TTC549 (cell line): ENCODE data around the gene RIBC2.
"Not testable (repeated sequence)": the region's sequence is repeated elsewhere in the genome, so short reads cannot be mapped to it uniquely, and the experiment has no call there.

Experiments used
- FAIRE-seq: peaks from 2 replicates; lab custom pipeline; 2012; peaks lifted over from hg19 to GRCh38; lab: Jason Lieb, UNC

The RIBC2 gene

DNA sequence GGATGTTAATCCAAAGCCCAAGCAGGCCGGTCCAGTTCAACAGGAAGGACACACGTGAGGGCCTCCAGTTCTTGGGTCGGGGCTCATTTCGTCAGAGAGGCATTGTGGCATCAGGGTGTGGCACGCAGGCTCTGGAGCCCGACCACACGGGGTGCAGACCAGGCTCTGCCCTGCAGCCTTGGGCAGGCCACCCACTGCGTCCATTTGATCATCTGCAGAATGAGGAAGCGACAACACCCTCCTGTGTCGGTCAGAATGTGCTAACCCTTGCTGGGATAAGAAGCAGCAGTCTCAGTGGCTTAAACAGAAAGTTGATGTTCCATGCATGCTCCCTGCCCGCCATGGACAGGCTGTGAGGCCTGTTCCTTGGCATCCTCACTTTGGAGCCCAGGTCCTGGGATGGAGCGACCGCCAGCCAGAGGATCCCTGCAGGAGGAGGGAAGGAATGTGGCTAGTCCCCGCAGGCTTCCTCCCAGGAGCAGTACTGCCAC, 10.8 kb downstream of the RIBC2 start:
- FAIRE-seq, result no peak

DNA sequence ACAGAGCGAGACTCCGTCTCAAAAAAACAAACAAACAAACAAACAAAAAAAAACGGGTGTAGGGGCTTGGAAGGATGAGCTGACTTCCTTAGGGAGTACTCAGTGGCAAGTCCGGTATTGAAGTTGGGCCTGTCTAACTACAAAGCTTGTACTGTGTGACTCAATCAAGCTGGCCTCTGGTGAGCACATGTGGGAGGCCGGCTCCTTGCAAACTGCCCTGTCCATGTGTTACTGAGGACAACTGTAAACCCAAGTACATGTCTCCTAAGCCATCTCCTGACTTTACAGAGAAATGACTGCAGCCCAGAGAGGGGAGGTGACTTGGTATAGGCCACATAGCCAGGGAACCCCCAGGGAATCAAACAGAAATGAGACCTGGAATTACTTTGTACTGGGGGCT, 11.6 kb downstream of the RIBC2 start:
- no peak for FAIRE-seq

DNA sequence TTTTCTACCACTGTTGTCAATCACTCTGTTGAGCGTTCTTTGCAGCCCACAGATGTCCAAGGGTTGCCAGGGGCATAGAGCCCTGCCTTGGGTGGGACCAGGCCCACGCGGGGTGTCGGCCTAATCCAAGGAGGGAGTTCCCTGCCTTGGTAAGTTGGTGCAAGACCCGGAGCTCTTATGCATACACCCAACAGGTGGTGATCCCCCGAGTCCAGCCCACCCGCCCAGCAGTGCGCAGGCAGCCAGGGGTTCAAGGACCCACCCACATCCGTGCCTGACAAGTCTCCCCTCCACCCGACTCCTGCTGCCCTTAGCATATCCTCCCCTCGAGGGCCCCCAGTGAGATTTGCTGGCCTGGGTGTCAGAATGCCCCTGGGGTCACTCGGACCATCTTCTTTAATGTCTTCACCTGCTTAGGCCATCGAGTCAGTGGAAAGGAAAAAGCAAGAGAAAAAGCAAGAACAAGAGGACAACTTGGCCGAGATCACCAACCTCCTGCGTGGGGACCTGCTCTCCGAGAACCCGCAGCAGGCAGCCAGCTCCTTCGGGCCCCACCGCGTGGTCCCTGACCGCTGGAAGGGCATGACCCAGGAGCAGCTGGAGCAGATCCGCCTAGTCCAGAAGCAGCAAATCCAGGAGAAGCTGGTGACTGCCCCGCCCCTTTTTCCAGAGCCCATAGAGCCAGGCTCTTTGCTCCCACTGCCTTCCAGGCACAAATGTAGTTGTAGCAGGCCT, 12.2 kb downstream of the RIBC2 start:
- FAIRE-seq, result no peak

DNA sequence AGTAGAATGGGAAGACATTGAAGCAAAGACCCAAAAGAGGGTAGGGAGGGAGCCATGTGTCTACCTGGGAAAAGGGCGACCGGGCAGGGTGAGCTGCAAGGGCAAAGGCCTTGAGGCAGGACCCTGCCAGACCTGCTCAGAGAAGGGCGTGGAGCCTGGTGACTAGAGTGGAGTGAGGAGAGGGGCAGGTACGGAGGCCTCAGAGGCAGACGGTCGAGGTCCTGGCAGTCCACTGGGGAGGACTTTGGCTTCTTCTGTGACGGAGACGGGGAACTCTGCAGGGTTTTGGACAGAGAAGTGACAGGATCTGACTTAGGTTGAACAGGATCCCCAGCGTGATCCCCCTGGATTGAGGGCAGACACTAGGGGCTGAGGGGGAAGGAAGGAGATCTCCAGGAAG, 12.9 kb downstream of the RIBC2 start:
- no peak for FAIRE-seq

DNA sequence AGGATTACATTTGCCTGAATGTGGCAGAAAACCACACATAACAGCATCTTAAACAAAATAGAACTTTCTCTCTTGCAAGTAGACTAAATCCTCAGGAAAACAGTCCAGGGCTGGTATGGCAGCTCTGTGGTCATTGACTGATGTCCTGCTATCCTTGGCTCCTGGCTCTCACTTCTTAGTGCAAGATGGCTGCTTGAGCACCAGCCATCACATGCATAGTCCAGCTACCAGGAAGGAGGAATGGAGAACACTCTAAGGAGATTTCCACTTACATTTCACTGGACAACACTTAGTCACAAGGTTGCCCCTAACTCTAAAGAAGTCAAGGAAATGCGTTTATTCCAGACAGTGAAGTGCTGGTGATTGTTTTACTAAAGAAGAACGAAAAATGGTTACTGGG, 13.6 kb downstream of the RIBC2 start:
- no peak for FAIRE-seq

DNA sequence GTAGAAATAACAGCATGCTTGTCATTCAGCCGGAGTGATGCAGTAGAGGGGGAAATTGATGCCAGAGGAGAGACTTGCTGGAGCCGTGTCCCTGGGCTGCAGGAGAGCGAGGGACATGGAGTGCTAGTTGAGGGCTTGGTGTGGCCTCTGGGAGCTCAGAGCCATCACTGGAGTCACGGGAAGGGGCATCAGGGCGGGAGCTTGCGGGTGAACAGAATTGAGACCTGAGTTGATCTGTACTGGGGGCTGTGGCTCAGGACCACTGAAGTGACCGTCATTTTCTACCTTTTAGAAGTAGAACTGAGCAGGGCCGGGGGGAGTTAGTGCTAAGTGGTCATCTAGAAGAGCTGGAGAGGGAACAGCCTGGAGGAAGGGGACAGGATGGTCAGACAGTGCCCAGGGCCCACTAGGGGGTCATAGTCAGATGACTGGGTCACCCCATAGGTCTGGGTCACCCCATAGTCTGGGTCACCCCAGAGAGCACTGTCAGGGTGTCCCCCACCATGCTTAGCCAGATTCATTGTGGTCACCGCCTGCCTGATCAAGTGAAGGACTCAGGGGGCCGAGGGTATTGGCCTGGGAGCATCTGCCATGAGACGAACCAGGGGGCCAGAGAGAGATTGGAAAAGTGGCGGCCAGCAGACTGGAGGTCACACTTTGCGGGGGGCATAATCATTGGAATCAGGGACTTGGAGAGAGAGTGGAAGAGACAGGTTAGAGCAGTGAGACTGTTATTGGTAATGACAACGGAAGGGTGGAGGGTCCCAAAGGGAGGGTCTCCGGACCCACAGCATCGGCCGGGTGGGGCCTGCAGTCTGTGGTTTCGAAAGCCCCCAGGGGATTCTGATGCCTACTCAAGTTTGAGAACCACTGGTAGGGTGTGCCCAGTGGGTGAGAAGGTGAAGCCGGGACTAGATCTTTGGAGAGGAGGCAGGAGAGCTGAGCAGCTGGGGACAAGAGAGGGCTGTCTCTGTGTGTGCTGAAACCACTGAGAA, 15.2 kb downstream of the RIBC2 start:
- FAIRE-seq, result no peak

DNA sequence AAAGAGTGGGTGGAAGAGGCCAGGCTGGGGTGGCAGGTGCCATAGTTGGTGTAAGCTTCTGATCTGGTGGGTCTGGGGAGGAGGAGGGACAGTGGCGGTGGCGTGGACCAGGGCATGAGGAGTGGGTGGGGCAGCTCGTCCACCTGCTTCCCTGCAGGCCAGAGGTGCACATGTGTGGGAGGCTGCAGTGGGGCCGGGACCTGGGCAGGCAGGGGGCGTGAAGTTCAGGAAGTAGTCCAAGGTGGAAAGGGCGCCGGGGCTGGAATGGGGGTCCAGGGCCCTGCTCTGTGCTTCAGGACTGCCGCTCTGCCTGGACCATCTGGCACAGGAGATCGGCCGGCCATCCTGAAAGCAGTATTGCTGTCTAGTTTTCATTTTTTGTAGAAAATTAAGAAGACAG, 15.9 kb downstream of the RIBC2 start:
- FAIRE-seq, result no peak

DNA sequence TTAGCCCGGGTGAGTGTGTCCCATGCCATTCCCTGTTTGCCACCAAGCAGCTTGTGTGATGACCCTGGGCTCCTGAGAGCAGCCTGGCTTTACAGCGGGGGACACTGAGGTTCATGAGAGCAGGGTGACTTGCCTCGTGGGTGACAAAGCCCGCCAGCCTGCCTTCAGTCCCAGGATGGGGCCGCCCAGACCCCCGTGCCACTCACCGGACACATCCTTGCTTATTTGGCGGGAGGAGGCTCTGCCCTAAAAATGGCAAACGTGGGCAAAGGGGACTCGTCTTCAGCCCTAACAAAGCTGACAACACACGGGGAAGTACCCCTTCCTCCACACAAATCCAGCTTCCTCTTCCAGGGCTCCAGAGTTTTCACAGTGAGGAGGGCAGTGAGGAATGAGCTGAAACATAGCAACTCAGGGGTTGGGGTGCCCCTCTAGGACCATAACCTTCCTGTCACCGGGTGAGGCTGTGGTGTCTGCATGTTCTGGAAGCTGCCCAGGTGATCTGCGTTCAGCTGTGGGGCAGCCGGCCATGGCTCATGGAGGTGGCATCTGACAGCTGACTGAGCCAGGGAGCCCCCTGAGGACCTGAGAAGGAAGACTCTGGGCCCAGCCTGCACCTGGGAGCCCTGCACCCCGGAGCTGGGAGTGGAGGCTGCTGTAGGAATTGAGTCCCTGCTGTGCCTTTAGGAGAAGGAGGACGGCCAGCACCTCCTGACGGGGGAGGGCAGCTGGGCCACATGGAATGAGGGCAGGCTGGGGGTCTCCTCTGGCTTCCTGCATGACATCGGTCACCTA, 16.7 kb downstream of the RIBC2 start:
- FAIRE-seq, result no peak

DNA sequence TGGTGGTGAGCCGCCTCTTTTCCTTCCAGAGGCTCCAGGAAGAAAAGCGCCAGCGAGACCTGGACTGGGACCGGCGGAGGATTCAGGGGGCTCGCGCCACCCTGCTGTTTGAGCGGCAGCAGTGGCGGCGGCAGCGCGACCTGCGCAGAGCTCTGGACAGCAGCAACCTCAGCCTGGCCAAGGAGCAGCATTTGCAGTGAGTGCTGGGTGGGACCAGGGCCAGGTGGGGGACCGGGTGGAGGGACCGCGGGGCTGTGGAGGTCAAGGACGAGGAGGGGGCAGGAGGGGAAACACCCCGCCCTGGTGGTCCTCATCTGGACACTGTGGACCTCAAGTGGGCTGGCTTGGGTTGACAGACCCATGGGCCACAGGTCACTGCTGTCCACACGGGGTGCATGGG, 17.4 kb downstream of the RIBC2 start:
- no peak for FAIRE-seq

DNA sequence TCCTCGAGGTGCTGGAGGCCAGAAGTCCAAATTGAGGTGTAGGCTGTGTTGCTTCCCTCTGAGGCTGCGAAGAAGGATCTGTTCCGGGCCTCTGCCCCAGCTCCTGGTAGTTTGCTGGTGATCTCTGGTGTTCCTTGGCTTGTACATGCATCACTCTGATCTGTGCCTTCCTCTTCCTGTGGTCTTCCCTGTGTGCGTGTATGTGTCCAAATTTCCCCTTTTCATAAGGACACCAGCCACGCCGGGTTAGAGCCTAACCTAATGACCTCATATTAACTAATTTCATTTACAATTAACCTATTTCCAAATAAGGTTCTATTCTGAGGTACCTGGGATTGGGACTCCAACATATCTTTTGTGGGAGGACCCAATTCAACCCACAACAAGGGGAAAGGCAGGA, 21.5 kb downstream of the RIBC2 start:
- no peak for FAIRE-seq

DNA sequence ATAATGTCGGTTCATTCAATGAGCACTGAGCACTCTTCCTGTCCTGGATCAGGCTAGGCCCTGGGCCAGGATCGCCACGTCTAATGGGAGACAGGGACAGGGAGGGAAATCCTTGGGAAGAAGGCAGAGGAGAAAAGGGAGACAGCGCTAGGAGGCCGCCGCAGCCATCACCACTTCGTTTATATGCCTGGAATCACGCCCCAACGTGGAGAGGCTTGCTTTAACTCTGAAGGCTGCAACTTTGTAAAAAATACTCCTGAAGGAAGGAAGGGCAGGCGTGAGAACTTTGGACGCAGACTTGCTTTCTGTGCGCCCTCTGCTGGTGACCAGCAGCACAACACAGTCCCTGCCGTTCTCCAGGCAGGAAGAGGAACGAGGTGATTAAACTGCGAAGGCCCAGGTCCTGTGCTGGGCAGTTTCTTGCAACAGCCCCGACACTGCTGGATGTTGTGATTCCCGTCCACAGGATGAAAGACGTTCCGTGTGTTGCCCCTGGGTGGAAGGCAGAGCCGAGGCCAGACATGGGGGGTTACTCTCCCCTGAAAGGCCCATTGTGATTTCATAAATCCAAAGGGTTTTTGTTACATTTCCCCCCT, 22.1 kb downstream of the RIBC2 start:
- peak; percentile 83 for FAIRE-seq

DNA sequence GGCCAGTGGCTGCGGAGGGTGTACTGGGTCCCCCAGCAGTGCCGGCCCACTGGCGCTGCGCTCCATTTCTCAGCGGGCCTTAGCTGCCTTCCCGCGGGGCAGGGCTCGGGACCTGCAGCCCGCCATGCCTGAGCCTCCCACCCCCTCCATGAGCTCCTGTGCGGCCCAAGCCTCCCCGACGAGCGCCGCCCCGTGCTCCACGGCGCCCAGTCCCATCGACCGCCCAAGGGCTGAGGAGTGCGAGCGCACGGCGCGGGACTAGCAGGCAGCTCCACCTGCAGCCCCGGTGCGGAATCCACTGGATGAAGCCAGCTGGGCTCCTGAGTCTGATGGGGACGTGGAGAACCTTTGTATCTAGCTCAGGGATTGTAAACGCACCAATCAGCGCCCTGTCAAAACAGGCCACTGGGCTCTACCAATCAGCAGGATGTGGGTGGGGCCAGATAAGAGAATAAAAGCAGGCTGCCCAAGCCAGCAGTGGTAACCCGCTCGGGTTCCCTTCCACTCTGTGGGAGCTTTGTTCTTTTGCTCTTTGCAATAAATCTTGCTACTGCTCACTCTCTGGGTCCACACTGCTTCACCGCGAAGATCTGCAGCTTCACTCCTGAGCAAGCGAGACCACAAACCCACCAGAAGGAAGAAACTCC, 23.5 kb downstream of the RIBC2 start:
- not testable (repeated sequence) for FAIRE-seq

DNA sequence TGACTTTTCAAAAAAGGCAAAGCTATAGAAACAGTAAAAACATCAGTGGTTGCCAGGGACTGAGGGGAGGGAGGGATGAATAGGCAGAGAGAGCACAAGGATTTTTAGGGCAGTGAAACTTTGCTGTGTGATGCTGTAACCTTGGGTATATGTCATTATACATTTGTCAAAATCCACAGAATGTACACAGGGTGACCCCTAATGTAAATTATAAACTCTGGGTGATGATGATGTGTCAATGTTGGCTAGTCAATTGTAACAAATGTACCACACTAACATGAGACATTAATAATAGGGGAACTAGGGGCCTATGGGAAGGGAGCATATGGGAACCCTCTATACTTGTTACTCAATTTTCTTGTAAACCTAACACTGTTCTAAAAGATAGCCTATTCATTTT, 24.8 kb downstream of the RIBC2 start:
- no peak for FAIRE-seq

DNA sequence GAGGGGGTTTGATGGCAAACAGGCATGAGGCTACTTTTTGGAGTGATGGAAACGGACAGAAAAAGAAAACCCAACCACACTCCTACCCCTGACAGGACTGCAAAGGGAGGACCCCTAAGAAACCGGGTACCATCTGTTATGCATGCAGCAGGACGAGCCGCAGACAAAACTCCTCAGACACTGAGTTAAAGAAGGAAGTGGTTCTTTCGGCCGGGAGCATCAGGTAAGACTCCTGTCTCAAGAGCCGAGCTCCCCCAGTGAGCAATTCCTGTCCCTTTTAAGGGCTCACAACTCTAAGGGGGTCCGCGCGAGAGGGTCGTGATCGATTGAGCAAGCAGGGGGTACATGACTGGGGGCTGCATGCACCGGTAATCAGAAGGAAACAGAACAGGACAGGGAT, 27.2 kb downstream of the RIBC2 start:
- not testable (repeated sequence) for FAIRE-seq

DNA sequence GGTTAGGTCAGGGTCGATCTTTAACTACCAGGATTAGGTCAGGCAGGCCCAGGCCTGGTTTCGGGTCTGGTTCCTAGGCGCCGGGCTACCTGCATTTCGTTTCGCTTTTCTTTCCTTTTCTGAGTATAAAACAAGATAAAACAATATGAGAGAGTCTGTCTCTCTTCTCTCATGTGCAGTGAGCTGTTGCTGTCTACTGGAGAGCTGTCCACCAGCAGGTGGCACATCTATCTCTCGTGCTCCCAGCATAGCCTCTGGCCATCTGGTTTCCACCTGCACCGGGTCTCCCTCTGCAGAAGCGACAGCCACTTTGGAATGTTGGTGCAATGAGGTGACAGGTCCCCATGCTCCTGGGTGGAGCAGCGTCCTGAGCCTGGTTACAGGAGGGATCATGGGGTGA, 27.6 kb downstream of the RIBC2 start:
- no peak for FAIRE-seq

DNA sequence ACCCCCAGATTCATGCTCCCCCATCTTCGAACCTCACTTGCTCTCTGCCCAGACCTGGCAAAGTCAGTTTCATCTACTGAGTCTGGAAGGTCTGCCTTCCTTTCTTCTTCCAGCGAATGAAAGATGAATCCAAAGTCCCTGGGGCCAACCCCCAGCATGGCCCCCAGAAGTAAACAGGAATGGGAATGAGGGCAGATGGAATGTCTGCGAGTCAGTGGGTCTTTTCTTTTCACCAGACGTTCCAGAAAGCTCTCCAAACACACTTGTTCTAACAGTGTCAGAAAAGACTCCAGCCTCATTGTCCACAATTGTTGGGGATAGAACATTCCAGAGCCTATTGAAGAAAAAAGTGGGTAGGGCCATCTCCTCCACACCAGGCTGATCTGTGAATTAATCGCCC, 28.6 kb downstream of the RIBC2 start:
- no peak for FAIRE-seq

DNA sequence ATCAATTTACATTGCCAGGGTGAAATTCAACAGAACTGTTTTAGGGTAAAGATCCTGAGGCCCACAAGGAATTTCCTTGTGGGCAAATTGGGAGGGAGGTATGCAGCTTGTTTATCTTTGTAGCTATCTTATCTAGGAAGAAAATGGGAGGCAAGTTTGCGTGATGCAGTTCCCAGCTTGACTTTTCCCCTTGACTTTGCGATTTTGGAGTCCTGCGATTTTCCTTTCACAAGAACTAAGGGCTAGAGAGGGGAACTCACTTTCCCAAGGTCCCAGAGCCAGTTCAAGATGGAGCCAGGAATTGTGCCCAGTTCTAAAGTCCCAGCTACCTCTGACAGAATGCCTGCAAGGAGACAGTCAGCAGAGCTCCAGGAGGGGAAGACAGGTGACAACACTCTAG, 30.7 kb downstream of the RIBC2 start:
- FAIRE-seq, result no peak

DNA sequence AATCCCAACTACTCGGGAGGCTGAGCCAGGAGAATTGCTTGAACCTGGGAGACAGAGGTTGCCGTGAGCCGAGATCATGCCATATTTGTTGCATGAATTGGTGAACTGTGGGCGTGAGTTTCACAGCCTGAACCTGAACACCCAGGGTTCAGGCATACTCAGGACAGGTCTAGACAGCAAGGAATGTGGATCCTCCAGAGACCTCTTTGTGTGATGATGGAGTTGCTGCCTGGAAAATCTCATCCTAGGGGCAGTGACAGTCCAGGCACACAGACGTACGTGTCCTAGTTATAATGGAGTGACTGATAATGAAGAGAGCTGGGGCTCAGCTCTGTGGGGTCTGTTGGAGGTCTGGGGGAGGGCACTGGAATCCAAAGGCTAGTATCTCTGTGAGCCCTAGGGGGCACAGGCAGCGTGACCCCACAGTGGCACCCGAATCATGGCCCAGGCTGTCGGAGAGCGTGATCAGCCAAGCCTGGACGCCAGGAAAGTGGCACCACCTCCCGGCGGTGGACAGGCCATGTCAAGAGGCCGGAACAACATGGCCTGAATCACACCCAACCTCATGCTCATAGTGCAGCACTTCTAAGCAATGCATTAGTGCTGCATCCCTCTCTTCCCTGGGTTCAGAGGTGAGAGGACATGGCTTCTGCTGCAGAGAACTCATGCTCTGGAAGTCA, 31.7 kb downstream of the RIBC2 start:
- no peak for FAIRE-seq

DNA sequence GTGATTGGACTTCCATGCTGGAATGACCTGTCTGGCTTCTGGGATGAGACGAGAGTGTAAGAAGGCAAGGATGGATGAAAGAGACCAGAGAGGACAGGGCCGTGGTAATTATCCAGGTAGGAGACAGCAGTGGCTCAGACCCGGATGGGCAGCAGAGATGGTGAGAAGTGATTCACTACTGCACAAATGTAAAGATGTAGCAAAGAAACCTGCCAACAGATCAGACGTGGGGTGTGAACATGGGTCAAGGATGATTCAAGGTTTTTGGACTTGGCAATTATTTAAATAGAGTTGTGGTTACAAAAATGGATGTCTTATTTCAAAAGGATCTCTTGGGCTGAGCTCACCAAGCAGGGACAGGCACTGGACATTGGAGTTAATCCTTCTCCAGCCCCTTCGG, 32.7 kb downstream of the RIBC2 start:
- no peak for FAIRE-seq

DNA sequence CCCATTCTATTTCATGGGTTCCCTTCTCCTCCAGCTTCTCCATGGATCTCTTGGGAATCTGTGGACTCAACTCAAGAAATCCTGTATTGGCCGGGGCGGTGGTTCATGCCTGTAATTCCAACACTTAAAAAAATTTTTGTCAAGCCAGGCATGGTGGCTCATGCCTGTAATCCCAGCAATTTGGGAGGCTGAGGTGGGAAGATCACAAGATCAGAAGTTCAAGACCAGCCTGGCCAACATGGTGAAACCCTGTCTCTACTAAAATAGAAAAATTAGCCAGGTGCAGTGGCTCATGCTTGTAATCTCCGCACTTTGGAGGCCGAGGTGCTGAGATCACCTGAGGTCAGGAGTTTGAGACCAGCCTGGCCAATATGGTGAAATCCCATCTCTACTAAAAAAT, 34.1 kb downstream of the RIBC2 start:
- FAIRE-seq, result not testable (repeated sequence)

DNA sequence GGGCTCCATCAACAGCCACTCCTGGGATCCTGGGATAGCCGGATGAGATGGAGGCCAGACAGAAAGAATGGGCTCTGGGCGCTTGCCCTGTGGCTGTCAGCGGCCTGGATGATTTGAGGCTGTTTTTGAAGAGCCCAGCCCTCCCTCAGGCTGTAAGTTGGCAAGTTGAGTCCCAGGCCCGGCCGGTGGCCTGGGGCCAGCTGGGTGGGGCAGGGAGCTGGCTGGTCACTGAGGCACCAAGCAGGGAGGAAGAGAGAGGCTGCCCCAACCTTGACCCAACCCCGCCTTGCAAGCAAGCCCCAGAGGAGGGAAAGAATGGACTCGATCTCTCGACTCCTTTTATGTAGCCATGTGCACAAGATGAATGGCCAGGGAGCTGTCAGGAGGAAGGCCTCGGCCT, 34.9 kb downstream of the RIBC2 start:
- FAIRE-seq, result no peak
